Measurements from ENCODE around the gene PDZK1. TPM values are rescaled to one million over a fixed set of nuclear protein-coding genes. Genes with fewer than 3 reads are reported as not detected.

PDZK1 gene
- total RNA-seq, 1 experiment from 2014 or later = 0.27 TPM

DNA sequence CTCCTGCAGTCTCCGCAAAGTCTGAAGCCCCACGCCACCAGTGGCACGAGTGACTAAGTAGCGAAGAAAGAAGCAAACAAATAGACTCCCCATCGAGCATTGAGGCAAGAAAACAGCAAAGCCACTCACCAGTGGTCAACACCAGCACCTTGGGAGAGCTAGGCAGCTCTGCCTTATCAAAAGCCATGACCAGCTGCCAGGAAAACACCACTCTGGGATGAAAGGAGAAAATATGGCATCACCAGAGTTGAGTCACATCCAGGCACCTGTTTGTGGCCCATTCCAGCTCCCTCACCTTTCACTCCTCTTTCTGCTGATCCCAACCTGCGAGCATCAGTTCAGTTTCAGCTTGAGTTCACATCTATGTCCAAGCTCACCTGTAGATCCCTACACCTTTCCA, 17.2 kb downstream of the PDZK1 start:
- BruUV-seq (replicated peaks) = no TSS peak

GRCh38 chr1:145688924-145689323, 18.2 kb downstream of the PDZK1 start:
- ATAC-seq = no peak
- Histone ChIP-seq H3K27me3 (ENCODE audit: insufficient read depth, low read length) (no peaks in the 10 kb centered on the region), H3K4me3 (replicated peaks in 1 of 2; ENCODE audit: low read depth in 1 of 2, low read length in 2 of 2) (no peak overlapping the region), H4K20me1 (ENCODE audit: insufficient read depth) (no peaks in the 10 kb centered on the region), H3K79me2 (ENCODE audit: insufficient read depth, low read length) (no peaks in the 10 kb centered on the region), H3K4me2 (ENCODE audit: low read length) (no peak overlapping the region), H3K27ac (ENCODE audit: low read depth, low read length) (no peak overlapping the region), H3K36me3 (ENCODE audit: control insufficient read depth in 1 of 2, insufficient read depth in 2 of 2, low read length in 2 of 2) (no peaks in the 10 kb centered on the region), H3K9me2 (ENCODE audit: insufficient read depth) (no peaks in the 10 kb centered on the region), H3K4me1 (ENCODE audit: control insufficient read depth in 1 of 2, insufficient read depth in 2 of 2, low read length in 2 of 2) (no peaks in the 10 kb centered on the region), H3K9ac (ENCODE audit: low read length) (no peak overlapping the region), H2AFZ (ENCODE audit: low read depth, low read length, poor library complexity, severe bottlenecking) (no peak overlapping the region), H3K9me3 (ENCODE audit: control insufficient read depth in 1 of 2, insufficient read depth in 1 of 2, low read depth in 1 of 2, low read length in 2 of 2) (no peaks in the 10 kb centered on the region)
- intact Hi-C loops (cut with micrococcal nuclease) = no loop called here
- ChIA-PET POLR2A (no interaction called here), CTCF (no interaction called here), RAD21 (ENCODE audit: low non-redundant PET in 1 of 2, low total read pairs in 2 of 2, uncharacterized antibody in 2 of 2, unreplicated experiment in 2 of 2) (no interaction called here)
- no peak for TF ChIP-seq TCF7L2 (IDR thresholded peaks at IDR 0.05; ENCODE audit: borderline replicate concordance, extremely low read depth, insufficient read depth, insufficient read length)
- no peak for TF ChIP-seq POLR2AphosphoS5 (IDR thresholded peaks at IDR 0.05; ENCODE audit: low read depth, low read length)
- no peak for TF ChIP-seq CBX3 (IDR thresholded peaks at IDR 0.05; ENCODE audit: low read depth)
- no peak for TF ChIP-seq RAD21 (IDR thresholded peaks at IDR 0.05; ENCODE audit: low read depth)
- no TSS peak for BruUV-seq (replicated peaks)
- DNase-seq (ENCODE audit: low read depth, low spot score) = no peak

More for the DNA sequence above, 17.2 kb downstream of the PDZK1 start:
- H3K9me3 ChIP-seq (ENCODE audit: control insufficient read depth in 1 of 2, insufficient read depth in 1 of 2, low read depth in 1 of 2, low read length in 2 of 2) = no peaks in the 10 kb centered on the region
- no peak overlapping the region for H3K4me3 ChIP-seq (replicated peaks in 1 of 2; ENCODE audit: low read depth in 1 of 2, low read length in 2 of 2)
- H3K36me3 ChIP-seq (ENCODE audit: control insufficient read depth in 1 of 2, insufficient read depth in 2 of 2, low read length in 2 of 2) = no peaks in the 10 kb centered on the region
- intact Hi-C loops (cut with micrococcal nuclease) = no loop called here
- H4K20me1 ChIP-seq (ENCODE audit: insufficient read depth) = no peaks in the 10 kb centered on the region
- ChIA-PET CTCF (no interaction called here), RAD21 (ENCODE audit: low non-redundant PET in 1 of 2, low total read pairs in 2 of 2, uncharacterized antibody in 2 of 2, unreplicated experiment in 2 of 2) (no interaction called here), POLR2A (no interaction called here)
- TF ChIP-seq ZFX (IDR thresholded peaks at IDR 0.05) = no peak
- TF ChIP-seq EZH2phosphoT487 (IDR thresholded peaks at IDR 0.05; ENCODE audit: borderline replicate concordance) = no peak
- TF ChIP-seq, protein P1, sequence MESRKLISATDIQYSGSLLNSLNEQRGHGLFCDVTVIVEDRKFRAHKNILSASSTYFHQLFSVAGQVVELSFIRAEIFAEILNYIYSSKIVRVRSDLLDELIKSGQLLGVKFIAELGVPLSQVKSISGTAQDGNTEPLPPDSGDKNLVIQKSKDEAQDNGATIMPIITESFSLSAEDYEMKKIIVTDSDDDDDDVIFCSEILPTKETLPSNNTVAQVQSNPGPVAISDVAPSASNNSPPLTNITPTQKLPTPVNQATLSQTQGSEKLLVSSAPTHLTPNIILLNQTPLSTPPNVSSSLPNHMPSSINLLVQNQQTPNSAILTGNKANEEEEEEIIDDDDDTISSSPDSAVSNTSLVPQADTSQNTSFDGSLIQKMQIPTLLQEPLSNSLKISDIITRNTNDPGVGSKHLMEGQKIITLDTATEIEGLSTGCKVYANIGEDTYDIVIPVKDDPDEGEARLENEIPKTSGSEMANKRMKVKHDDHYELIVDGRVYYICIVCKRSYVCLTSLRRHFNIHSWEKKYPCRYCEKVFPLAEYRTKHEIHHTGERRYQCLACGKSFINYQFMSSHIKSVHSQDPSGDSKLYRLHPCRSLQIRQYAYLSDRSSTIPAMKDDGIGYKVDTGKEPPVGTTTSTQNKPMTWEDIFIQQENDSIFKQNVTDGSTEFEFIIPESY (IDR thresholded peaks at IDR 0.05; ENCODE audit: extremely low read depth, insufficient replicate concordance, low read length) = no peak
- TF ChIP-seq RAD21 (IDR thresholded peaks at IDR 0.05; ENCODE audit: low read depth) = no peak
- no peak overlapping the region for H3K4me2 ChIP-seq (ENCODE audit: low read length)
- no peak overlapping the region for H3K9ac ChIP-seq (ENCODE audit: low read length)
- H3K27me3 ChIP-seq (ENCODE audit: insufficient read depth, low read length) = no peaks in the 10 kb centered on the region
- H3K27ac ChIP-seq (ENCODE audit: low read depth, low read length) = no peak overlapping the region
- DNase-seq (ENCODE audit: low read depth, low spot score) (no peak), ATAC-seq (no peak)
- H2AFZ ChIP-seq (ENCODE audit: low read depth, low read length, poor library complexity, severe bottlenecking) = no peak overlapping the region
- no peaks in the 10 kb centered on the region for H3K79me2 ChIP-seq (ENCODE audit: insufficient read depth, low read length)
- H3K4me1 ChIP-seq (ENCODE audit: control insufficient read depth in 1 of 2, insufficient read depth in 2 of 2, low read length in 2 of 2) = no peaks in the 10 kb centered on the region
- no peaks in the 10 kb centered on the region for H3K9me2 ChIP-seq (ENCODE audit: insufficient read depth)
